BE2C (cell line): Measurements from ENCODE around the gene MARF1.
"Not testable (repeated sequence)": the region's sequence is repeated elsewhere in the genome, so short reads cannot be mapped to it uniquely, and the experiment has no call there.

Experiments
- DNase-seq: peaks from one replicate; pipeline ENCODE4 v3.0.0-alpha.2; 2020
- H3K27me3 ChIP-seq: fragments of 250-450 bp; sonication (Bioruptor Pico); 2 replicates; pipeline ENCODE4 v1.5.1; 2020; ENCODE audit warnings: mild to moderate bottlenecking
- H3K36me3 ChIP-seq: fragments of 250-450 bp; sonication (Bioruptor Pico); 2 replicates; pipeline ENCODE4 v1.5.1; 2020; ENCODE audit warnings: mild to moderate bottlenecking
- H3K4me1 ChIP-seq: fragments of 250-450 bp; sonication (Bioruptor Pico); 2 replicates; pipeline ENCODE4 v1.5.1; 2020
- H3K4me3 ChIP-seq: 2 replicates; pipeline ENCODE4 v1.5.1; 2011; ENCODE audit warnings: low read depth, low read length
- H3K9me3 ChIP-seq: fragments of 250-450 bp; sonication (Bioruptor Pico); 2 replicates; pipeline ENCODE4 v1.5.1; 2020
- CTCF ChIP-seq: IDR thresholded peaks from 2 replicates; pipeline ENCODE4 v1.5.1; 2012; ENCODE audit warnings: mild to moderate bottlenecking, low read depth, low read length

MARF1 gene

GRCh38 chr16:15686287-15686686 is 43.3 kb upstream of the MARF1 start:
- DNase-seq: no peak
- Histone ChIP-seq H3K27me3 (no peaks in the 10 kb centered on the region), H3K9me3 (no peaks in the 10 kb centered on the region), H3K4me3 (no peak overlapping the region), H3K4me1 (no peaks in the 10 kb centered on the region), H3K36me3 (peaks cover 44% of the 10 kb centered on the region)
- TF ChIP-seq CTCF: no peak

GRCh38 chr16:15682105-15682570 is 39.2 kb upstream of the MARF1 start:
- peaks cover 33% of the 10 kb centered on the region for H3K36me3 ChIP-seq
- H3K4me3 ChIP-seq: no peak overlapping the region
- H3K4me1 ChIP-seq: no peaks in the 10 kb centered on the region
- no peaks in the 10 kb centered on the region for H3K27me3 ChIP-seq
- H3K9me3 ChIP-seq: no peaks in the 10 kb centered on the region
- TF ChIP-seq CTCF: peak; percentile 73
- peak; percentile 51 for DNase-seq

GRCh38 chr16:15677447-15677846 is 34.5 kb upstream of the MARF1 start:
- no peak overlapping the region for H3K4me3 ChIP-seq
- no peaks in the 10 kb centered on the region for H3K27me3 ChIP-seq
- H3K4me1 ChIP-seq: no peaks in the 10 kb centered on the region
- no peaks in the 10 kb centered on the region for H3K9me3 ChIP-seq
- DNase-seq: no peak
- peaks cover 22% of the 10 kb centered on the region for H3K36me3 ChIP-seq
- no peak for TF ChIP-seq CTCF

- Histone ChIP-seq H3K27me3 (no peaks in the 10 kb centered on the region), H3K9me3 (no peaks in the 10 kb centered on the region), H3K4me1 (no peaks in the 10 kb centered on the region), H3K4me3 (no peak overlapping the region), H3K36me3 (peaks cover 18% of the 10 kb centered on the region)
- DNase-seq: no peak
- TF ChIP-seq CTCF: no peak
Observed at GRCh38 chr16:15676506-15676905, 33.6 kb upstream of the MARF1 start.

GRCh38 chr16:15674571-15674970 is 31.6 kb upstream of the MARF1 start:
- DNase-seq: no peak
- H3K27me3 ChIP-seq: no peaks in the 10 kb centered on the region
- peaks cover 12% of the 10 kb centered on the region for H3K36me3 ChIP-seq
- H3K4me1 ChIP-seq: no peaks in the 10 kb centered on the region
- TF ChIP-seq CTCF: no peak
- no peak overlapping the region for H3K4me3 ChIP-seq
- no peaks in the 10 kb centered on the region for H3K9me3 ChIP-seq

GRCh38 chr16:15672514-15673167 is 29.7 kb upstream of the MARF1 start:
- no peak for TF ChIP-seq CTCF
- no peak overlapping the region for H3K4me3 ChIP-seq

GRCh38 chr16:15672127-15672513 is 29.2 kb upstream of the MARF1 start:
- not testable (repeated sequence) for H3K9me3 ChIP-seq, DNase-seq, H3K4me1 ChIP-seq, H3K27me3 ChIP-seq, H3K4me3 ChIP-seq
- peaks cover 20% of the 10 kb centered on the region for H3K36me3 ChIP-seq

More at GRCh38 chr16:15672514-15673167, 29.7 kb upstream of the MARF1 start:
- Histone ChIP-seq H3K4me1 (no peaks in the 10 kb centered on the region), H3K9me3 (no peaks in the 10 kb centered on the region), H3K36me3 (peaks cover 18% of the 10 kb centered on the region), H3K27me3 (no peaks in the 10 kb centered on the region)
- no peak for DNase-seq
